Measurements from ENCODE around the gene RAB11FIP3.
"Not testable (repeated sequence)": the region's sequence is repeated elsewhere in the genome, so short reads cannot be mapped to it uniquely, and the experiment has no call there.

Gene RAB11FIP3

DNA sequence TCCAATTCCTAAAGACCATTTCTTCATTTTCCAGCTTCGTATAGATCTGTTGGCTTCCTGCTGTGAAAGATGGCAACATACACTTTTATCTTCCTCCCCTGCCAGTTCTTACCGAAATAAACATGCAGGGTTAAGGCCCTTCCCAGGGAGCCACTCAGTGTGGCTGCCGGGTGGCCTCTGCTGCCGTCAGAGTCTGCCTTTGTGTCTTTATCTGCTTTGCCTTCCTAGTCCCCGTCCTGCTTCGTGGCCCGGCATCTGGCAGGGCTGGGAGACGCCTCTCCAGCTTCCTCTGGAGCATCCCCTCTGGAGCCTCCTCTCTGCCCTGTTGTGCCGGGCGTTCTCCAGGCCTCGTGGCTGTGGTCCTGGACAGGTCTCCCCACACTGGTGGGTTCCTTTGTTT is 71.8 kb downstream of the RAB11FIP3 start:
- no peak for DNase-seq

DNA sequence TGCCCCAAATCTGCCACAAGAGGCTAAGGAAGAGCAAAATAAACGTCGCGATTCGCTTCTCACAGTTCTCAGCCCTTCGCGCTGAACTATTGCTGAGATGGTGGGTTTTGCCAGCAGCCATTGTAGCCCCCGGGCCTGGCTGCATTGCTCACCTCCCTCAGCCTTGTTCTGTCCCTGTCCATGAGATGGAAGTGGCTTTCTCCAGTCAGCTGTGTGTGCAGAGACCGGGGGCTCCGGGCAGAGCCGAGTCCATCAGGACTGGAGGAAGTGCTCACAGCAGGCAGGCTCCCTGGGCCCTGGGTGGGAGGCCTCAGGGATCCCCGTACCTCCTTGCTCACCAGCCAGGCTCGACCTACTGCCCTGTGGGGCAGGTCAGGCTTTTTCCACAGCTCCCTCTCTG is 74.5 kb downstream of the RAB11FIP3 start:
- DNase-seq = no peak

DNA sequence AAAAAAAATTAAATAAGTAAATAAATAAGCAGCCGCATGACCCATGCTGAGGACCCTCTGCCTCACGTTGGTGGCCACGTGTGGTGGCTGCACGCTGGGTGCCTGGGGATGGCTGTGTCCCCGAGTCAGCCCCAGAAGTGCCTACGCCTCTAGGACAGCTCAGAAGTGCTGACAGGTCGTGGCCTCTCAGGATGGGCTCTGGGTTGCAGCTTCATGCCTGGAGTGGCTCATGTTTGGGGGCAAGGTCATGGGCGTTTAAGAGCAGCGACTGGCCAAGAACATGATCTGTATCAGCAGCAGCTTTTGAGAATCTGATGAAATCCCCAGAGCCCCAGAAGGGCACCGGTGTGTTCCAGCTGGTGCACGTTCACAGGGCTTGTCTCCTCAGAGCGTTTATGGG is 75.3 kb downstream of the RAB11FIP3 start:
- DNase-seq = no peak

DNA sequence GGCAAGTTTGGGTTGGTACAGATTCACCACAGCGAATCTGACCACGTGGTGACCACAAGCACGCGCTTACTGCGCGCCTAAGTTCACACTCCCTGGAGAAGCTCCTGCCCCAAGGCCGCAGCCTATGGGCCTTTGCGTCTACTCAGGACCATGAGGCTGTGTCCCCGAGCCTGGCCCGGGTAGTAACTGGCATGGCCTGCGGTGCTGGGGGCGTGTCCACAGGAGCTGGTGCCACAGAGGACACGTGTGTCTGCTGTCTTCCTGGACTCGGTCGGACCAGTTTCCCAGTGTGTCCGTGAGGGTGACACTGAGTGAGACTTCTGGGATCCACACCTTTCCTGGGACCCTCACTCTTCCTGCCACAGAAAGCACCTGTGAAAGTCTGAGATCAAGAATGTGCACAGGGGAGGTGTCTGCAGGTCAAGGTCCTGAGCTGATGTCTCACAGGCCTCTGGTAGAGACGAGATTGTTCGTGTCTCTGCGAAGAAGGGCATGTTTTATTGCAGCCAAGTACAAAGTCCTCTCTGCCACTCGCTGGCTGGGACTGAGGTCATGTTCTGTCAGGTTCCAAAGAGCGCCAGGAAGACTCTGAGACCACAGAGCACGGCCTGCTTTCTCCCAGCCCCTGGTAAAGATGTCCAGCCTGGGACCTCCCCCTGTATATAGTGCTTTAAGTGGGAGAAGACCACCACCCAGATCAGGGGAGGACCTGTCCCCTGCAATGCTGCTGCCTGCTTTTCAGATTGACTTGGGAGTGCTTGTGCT is 76.9 kb downstream of the RAB11FIP3 start:
- DNase-seq = no peak

DNA sequence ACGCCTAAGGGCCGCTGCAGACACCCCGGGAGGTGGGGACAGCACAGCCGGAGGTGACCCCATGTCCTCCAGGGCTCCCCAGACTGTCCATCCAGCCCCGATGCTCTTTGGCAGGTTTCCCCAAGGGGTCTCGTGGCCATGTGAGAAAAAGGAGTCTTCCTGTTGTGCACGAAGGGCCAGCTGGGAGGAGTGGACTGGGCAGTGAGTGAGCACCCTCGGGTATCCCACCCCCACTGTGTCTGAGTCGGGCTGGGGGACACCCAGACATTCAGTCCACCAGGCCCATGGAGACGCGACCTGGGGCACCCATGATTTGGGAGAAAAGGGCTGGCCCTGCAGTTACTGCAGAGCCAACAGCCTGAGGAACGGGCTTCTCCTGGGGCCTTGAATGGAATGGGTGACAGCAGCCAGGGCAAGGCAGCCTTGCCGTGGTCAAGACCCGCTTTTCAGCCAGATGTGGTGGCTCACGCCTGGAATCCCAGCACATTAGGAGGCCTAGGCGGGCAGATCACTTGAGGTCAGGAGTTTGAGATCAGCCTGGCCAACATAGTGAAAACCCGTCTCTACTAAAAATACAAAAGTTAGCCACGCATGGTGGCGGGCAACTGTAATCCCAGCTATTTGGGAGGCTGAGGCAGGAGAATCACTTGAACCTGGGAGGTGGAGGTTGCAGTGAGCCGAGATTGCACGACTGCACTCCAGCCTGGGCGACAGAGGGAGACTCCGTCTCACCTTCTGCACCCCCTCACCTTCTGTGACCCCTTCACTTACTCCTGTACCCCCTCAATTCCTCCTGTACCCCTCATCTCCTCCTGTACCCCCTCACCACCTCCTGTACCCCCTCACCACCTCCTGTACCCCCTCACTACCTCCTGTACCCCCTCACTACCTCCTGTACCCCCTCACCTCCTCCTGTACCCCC is 78.0 kb downstream of the RAB11FIP3 start:
- DNase-seq = no peak

DNA sequence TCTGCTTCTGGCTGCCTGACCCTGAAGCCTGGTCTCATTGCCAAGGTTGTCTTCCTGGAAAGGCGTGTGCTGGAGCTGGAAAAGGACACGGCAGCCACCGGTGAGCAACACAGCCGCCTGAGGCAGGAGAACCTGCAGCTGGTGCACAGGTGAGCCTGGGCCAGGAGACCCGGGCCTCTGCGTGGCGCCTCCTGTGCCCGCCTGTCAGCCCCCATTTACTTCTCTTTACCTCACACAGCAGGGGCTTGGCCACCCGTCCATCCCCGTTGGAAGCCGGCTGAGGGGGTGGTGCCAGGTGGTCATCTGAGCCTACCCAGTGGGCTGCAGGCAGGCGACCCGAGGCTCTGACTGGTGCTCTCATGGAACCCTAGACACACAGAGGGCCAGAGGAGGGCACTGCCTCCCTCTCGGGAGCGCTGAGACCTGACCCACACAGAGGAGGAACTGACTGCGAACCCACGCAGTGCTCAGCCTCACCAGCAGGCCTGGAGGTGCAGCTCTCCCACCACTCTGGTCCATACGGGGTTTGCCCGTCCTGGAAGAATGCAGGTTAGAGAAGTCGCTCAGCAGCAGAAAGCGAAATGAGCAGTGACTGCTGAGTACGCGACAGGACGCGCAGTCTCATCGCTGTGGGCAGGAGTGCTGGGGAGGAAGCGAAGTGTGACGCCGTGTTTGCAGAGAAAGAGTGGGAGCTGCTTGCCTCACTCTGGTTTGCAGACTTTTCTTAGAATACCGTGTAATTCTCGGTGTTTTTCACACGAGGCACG is 80.2 kb downstream of the RAB11FIP3 start:
- DNase-seq = no peak

DNA sequence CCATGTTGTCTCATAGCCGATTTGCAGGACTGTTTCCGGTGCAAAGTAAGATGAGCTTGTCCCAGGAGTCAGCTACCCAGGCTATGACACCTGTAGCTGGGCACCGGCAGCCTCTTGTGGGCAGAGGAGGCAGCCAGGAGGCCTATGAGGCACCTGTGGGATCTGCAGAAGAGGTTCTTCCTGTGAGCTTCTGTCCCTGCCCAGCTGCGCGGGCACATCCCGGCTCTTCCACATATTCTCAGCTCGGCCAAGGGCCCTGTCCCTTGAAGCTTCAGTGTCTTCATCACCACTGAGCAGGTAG is 80.7 kb downstream of the RAB11FIP3 start:
- no peak for DNase-seq

DNA sequence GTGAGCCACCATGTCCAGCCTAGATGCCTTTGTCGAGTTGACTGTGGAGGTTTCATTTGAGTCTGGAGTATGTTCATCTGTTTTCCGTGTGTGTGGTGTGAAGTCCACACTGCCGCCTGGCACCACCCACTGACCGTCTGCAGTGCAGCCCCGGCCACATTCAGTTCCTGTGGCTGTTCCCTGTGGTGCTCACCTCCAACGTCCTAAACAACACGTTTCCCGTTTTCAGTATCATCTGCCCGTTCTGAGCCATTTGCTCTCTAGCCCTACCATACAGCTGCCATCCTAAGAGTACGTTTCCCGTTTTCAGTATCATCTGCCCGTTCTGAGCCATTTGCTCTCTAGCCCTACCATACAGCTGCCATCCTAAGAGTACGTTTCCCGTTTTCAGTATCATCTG is 82.1 kb downstream of the RAB11FIP3 start:
- not testable (repeated sequence) for DNase-seq

DNA sequence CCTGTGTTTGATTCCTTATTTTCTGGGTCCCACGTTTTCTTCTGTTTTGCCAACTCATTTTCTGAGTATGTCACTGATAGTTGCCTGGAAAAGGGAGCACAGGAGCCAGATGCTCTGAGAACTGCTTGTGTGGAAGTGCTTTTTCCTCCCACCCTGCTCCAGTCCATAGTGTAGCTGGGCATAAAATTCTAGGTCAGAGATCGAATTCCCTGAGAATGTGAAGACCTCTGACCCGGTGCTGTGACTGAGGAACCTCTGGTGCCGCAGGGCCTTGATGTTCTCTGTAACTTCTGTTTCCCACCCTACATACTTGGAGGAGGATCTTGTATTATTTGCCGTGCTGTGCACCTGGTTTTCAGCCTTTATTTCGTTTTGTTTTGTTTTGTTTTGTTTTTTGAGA is 82.5 kb downstream of the RAB11FIP3 start:
- no peak for DNase-seq

DNA sequence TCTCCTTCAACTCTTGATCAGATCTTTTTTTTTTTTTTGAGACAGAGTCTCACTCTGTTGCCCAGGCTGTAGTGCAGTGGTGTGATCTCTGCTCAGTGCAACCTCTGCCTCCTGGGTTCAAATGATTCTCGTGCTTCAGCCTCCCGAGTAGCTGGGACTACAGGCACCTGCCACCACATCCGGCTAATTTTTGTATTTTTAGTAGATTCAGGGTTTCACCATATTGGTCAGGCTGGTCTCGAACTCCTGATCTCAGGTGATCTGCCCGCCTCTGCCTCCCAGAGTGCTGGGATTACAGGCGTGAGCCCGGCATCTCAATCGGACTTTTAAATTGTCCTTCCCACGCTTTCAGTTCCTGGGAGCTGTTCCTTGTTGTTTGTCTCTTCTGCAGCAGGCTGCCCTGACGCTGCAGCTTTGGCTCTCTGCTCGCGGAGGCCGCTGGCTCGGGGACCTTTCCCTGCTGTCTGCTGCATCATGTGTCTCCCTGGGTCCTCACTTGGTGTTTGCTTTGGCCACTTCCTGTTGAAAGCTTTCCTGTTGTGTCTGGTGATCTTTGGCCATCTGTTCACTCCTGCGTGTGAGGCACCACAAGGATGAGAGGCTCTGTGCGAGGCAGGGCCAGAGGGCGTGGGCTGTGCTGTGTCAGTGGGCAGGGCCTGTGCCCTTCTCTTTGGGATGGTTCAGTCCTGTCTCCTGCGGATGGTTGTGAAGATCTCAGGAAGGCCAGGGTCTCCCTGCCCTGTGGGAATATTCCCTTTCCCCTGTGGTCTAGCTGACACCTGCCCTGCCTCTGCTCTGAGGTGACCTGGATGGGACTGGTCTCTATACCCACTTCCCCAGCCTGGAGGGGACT is 83.7 kb downstream of the RAB11FIP3 start:
- DNase-seq = no peak

DNA sequence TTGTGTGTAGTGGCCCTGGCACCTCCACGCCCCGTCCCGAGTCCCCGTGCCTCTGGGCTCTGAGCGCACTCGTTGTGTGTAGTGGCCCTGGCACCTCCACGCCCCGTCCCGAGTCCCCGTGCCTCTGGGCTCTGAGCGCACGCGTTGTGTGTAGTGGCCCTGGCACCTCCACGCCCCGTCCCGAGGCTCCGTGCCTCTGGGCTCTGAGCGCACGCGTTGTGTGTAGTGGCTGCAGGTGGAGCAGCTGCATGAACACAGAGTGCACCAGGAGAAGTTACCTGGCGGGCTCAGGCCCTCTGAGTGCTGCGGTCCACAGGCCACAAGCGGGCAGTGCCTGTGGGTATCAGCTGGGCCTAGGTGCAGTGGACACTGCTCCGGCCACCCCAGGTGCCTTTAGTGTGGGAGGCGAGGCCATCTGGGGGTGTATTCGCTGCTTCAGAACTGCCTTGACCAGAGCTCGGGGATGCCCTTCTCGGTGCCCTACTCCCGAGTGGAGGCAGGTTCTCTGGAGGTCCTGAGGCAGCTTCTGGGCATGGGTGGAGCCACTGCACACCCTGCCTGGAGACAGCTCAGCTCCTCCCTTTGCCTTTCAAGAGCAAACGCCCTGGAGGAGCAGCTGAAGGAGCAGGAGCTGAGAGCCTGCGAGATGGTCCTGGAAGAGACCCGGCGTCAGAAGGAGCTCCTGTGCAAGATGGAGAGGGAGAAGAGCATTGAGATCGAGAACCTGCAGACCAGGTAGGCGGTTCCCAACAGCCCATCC is 84.8 kb downstream of the RAB11FIP3 start:
- no peak for DNase-seq

DNA sequence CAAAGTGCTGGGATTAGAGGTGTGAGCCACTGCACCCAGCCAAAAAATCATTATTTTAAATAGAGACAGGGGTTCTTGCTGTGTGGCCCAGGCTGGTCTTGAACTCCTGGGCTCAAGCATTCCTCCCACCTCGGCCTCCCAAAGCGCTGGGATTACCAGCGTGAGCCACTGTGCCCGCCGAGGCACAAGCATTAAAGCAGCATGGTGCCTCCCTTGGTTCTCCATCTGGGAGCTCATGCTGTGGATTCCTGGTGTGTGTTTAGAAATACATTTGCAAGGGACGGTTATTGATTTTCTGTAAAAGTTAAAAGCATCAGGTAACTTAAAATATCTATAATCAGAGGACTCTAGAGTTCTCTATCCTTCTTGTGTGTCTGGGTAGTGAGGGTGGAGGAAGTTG is 87.4 kb downstream of the RAB11FIP3 start:
- no peak for DNase-seq

DNA sequence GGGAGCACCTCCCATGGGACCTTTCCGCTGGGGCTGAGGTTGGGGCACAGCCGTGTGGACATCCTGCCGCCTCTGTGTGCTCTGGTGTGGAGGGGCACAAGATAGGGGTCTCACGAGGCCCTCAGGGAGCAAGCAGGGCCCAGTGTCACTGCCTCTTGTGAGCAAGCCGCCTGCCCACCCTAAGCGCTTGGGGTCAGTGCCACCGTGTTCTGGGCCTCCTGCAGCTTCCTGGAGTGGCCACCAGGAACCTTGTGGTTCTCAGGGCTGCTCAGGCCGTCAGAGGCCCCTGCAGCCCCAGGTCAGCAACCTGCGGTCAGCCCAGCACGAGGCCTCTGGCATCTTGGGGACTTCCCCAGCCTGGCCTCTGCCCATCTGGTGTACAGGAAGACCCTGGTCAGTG is 88.5 kb downstream of the RAB11FIP3 start:
- DNase-seq = no peak

DNA sequence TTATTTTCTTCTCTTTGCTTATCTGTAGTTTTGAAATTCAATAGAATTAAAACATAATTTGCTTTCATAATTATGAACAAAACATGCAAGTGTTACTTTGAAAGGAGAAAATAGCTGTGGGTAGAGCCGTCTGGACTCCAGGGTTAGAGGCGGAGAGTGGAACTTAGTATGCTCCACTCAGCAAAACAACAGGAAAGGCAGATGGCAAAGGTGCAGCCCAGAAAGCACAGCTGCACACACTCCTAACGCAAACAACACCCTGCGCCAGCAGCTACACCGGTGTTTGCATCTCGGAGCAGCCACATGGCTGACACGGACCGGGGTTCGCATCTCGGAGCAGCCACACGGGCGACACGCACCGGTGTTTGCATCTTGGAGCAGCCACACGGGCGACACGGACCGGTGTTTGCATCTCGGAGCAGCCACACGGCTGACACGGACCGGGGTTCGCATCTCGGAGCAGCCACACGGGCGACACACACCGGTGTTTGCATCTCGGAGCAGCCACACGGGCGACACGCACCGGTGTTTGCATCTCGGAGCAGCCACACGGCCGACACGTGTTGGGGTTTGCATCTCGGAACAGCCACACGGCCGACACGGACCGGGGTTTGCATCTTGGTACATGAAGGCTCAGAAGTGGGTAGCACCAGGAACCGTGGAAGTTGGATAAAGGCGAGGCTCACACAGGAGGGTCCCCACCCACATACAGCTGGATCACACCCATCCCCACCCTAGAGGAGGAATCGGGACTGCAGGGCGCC is 89.9 kb downstream of the RAB11FIP3 start:
- DNase-seq = no peak

DNA sequence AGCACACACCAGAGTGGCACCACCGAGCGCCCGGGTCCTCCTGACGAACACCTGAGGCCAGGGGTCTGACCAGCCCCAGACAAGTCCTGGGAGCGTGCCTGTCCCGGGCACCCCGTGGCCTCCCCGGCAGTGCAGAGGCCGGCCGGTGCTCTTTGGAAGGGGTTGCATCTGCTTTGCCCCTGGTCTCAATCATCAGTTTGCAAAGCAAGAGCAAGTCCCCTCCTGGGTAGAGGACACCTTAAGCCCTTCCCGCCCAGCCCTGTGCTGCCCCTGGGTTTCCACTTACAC is 90.4 kb downstream of the RAB11FIP3 start:
- DNase-seq = no peak

DNA sequence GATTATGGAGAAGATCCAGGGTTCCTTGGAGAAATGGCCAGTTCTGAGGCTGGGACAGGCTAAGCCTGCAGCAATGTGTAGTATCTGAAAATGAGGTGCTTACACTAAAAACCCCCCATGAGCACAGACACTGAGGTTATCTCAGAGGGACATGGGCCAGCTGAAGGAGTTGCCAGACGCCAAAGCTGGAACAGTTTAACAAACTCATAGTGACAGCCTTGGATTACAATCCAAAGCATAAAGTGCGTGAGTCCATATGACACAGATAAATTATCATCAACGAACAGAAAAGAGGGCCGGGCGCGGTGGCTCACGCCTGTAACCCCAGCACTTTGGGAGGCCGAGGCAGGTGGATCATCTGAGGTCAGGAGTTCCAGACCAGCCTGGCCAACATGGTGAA is 90.9 kb downstream of the RAB11FIP3 start:
- no peak for DNase-seq

DNA sequence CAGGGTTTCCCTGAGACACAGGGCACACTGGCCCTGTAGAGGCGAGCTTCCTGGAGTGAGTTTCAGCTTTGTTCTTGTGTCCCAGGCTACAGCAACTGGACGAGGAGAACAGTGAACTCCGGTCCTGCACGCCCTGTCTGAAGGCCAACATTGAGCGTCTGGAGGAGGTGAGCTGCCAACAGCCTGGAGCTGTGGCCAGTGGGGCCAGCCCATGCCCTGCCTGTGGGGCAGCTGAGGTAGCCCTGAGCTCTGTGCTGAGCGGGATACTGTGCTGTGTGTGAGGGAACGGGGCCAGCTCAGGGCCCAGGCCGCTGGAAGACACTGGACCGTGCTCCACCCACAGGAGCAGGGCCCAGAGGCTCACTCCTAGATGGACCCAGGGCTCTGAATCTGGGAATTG is 93.4 kb downstream of the RAB11FIP3 start:
- no peak for DNase-seq

DNA sequence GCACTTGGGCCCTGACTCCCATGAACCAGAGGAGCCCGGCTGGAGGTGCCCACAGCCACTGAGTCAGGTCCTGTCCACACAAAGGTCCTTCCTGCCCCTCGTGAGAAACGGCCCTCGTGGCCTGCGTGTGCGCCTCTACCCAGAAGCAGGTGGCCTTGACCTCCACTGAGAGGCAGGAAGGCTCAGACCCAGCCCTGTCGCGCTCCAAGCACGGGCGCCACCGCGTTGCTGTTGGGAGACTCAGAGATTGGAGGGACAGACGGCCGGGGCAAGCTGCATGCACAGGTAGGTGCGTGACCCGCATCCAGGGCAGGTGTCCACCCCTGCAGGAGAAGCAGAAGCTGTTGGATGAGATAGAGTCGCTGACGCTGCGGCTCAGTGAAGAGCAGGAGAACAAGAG is 94.0 kb downstream of the RAB11FIP3 start:
- DNase-seq = no peak

DNA sequence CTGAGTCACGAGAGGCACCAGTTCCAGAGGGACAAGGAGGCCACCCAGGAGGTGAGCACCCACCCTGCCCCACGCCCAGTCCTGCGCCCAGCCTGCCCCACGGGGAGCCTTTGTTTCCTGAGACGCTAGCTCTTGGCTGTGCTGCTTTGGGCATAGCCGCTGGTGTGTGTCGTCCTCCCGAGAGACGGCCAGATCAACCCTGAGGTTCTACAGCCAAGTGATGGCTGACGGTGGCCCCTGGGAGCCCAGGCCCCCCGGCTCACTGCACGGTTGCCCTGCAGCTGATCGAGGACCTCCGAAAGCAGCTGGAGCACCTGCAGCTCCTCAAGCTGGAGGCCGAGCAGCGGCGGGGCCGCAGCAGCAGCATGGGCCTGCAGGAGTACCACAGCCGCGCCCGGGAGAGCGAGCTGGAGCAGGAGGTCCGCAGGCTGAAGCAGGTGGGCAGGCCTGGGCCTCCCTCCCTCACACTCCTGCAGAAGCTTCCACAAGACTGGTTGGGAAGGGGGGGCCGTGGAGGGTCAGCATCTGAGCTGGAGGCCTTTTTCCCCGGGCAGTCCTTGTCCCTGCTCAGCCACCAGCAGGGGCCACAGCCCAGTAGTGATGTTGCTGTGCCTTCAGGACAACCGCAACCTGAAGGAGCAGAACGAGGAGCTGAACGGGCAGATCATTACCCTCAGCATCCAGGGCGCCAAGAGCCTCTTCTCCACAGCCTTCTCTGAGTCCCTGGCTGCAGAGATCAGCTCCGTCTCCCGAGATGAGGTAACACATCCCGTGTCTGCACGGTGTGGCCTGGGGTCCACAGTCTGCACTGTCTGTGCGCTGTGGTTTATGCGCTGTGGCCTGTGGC is 94.6 kb downstream of the RAB11FIP3 start:
- DNase-seq = no peak

DNA sequence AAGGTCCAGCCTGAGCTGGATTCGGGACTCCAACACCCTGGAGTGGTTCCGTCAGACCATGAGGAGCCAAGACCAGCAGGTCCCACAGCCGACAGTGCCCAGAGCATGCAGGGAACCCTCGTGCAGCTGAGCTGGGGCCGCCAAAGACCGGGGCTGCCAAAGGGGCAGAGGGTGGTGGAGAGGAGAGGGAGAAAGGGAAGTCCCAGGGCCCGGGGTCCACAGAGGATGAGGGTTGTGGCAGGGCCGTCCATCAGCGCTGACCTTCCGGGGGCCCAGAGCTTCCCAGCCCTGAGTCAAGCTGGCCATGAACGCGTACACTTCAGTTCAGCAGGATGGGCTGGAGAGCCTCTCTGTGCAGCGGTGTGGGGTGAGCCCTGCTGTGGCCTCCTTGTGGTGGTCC is 95.4 kb downstream of the RAB11FIP3 start:
- no peak for DNase-seq
